ENCODE data around the gene CELSR1. TPM values are rescaled to one million over a fixed set of nuclear protein-coding genes. Genes with fewer than 3 reads are reported as not detected.
"Not testable (repeated sequence)": the region's sequence is repeated elsewhere in the genome, so short reads cannot be mapped to it uniquely, and the experiment has no call there.

The CELSR1 gene
- total RNA-seq, 4 donors from 2014 or later, result 31.7 to 72.7 (median 54.1) TPM

DNA sequence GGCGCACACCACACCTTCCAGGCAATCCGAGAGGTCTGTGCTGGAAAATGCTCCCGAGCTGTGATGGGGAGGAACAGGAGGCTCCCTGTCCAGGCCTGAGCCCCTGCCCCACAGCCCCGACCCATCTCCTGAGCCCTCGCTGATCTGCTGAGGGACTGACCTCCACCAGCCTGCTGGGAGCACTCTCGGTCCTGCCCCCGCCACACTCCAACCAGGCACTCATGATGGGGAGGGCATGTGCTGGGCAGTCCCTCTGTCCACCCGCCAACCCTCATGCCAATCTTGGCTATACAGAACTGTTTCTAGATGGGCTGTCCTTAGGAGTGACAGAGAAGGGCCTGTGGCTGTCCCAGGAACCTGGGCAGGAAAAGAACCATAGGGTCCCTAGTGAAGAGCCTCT, 131.1 kb downstream of the CELSR1 start:
- TF ChIP-seq, protein P1, sequence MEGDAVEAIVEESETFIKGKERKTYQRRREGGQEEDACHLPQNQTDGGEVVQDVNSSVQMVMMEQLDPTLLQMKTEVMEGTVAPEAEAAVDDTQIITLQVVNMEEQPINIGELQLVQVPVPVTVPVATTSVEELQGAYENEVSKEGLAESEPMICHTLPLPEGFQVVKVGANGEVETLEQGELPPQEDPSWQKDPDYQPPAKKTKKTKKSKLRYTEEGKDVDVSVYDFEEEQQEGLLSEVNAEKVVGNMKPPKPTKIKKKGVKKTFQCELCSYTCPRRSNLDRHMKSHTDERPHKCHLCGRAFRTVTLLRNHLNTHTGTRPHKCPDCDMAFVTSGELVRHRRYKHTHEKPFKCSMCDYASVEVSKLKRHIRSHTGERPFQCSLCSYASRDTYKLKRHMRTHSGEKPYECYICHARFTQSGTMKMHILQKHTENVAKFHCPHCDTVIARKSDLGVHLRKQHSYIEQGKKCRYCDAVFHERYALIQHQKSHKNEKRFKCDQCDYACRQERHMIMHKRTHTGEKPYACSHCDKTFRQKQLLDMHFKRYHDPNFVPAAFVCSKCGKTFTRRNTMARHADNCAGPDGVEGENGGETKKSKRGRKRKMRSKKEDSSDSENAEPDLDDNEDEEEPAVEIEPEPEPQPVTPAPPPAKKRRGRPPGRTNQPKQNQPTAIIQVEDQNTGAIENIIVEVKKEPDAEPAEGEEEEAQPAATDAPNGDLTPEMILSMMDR (IDR thresholded peaks at IDR 0.05), result no peak
- TF ChIP-seq POLR2A (IDR thresholded peaks at IDR 0.05), result no peak
- WGBS, 2 donors, result 69 to 94% methylated on average over 2 to 8 of the region's 8 CpGs
- no peak overlapping the region for H3K4me3 ChIP-seq (ENCODE audit: low read depth, poor library complexity, severe bottlenecking)
- intact Hi-C loops (cut with DNase I; ENCODE audit: low total_unique reads), result no loop called here
- DNase-seq (ENCODE audit: low spot score in 2 of 2), result no peak

DNA sequence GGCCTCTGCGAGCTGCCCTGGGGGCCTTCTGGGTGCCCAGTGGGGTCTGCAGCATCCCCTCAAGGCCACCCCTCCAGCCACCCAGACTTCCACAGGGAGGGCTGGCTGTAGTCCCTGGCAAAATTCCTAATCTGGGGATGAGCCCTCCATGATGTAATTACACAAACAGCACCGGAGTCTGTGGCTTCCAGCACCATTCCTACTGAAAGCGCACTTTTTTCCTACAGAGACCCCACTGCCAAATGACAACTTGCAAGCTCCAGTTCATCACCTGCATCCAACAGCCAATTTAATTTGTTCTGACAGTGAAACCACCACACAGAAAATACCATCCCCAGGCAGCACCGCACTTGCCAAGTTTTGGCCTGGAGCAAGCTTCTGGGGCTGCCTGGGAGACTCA, 131.5 kb downstream of the CELSR1 start:
- 73 to 74% methylated on average over 4 of the region's 4 CpGs for WGBS, 2 donors
- H3K4me3 ChIP-seq (ENCODE audit: low read depth, poor library complexity, severe bottlenecking), result no peak overlapping the region
- DNase-seq (ENCODE audit: low spot score in 2 of 2), result no peak
- intact Hi-C loops (cut with DNase I; ENCODE audit: low total_unique reads), result no loop called here
- no peak for TF ChIP-seq POLR2A (IDR thresholded peaks at IDR 0.05)
- TF ChIP-seq, protein P1 (IDR thresholded peaks at IDR 0.05), result no peak

DNA sequence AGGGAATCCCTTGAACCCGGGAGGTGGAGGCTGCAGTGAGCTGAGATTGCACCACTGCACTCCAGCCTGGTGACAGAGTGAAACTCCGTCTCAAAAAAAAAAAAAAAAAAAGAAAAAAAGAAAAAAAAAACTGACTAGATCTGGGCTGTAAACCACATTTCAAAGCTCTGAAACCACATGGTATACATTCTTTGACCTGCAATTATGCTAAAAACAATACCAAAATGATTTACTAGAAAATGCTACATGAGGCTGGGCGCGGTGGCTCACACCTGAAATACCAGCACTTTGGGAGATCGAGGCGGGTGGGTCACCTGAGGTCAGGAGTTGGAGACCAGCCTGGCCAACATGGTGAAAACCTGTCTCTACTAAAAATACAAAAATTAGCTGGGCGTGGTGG, 133.5 kb downstream of the CELSR1 start:
- intact Hi-C loops (cut with DNase I; ENCODE audit: low total_unique reads); DNase-seq (ENCODE audit: low spot score in 2 of 2); H3K4me3 ChIP-seq (ENCODE audit: low read depth, poor library complexity, severe bottlenecking): not testable (repeated sequence)
- 80 to 85% methylated on average over 7 of the region's 7 CpGs for WGBS, 2 donors

DNA sequence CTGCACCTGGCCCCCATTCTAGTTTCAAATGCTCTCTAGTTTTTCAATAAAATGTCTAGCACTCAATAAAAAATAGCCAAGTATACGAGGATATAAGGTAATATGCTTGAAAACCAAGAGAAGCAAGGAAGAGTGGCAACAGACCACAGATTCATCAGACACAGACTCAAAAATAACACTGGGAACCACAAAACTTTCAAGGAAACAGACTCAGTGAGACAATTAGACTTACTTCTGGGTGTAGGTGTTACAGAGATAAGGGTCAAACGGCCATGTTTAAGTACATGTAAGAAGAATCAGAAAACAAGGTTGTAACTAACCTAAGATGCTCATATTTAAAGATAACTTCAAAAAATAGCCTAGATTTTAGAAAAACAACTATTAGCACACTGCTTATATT, 134.9 kb downstream of the CELSR1 start:
- DNase-seq (ENCODE audit: low spot score in 2 of 2), result no peak
- no peak for TF ChIP-seq POLR2A (IDR thresholded peaks at IDR 0.05)
- TF ChIP-seq, protein P1 (IDR thresholded peaks at IDR 0.05), result no peak
- WGBS, 2 donors, result 78 to 84% methylated on average over 2 of the region's 2 CpGs
- intact Hi-C loops (cut with DNase I; ENCODE audit: low total_unique reads), result no loop called here
- no peak overlapping the region for H3K4me3 ChIP-seq (ENCODE audit: low read depth, poor library complexity, severe bottlenecking)

DNA sequence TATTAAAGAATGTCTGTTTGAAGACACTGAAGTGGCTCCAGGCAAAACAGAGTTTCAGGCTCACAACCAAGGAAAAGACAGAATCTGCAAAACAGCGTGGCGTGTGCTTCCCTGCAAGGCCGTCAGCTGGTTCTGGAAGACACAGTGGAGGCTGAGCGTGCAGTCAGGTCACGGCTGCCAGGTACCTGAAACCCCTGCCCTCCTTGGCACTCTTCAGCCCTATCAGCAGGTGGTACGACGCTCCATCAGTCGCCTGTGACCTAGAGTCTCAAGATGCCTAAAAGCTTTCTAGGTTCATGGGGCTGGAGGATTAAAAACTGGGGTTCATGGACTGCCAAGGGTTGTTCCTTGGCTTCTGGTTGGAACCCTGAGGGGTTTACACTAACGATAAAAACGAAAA, 136.1 kb downstream of the CELSR1 start:
- H3K4me3 ChIP-seq (ENCODE audit: low read depth, poor library complexity, severe bottlenecking), result no peak overlapping the region
- DNase-seq (ENCODE audit: low spot score in 2 of 2), result no peak
- 84 to 85% methylated on average over 10 of the region's 10 CpGs for WGBS, 2 donors
- intact Hi-C loops (cut with DNase I; ENCODE audit: low total_unique reads), result no loop called here
- TF ChIP-seq, protein P1 (IDR thresholded peaks at IDR 0.05), result no peak
- TF ChIP-seq POLR2A (IDR thresholded peaks at IDR 0.05), result no peak

DNA sequence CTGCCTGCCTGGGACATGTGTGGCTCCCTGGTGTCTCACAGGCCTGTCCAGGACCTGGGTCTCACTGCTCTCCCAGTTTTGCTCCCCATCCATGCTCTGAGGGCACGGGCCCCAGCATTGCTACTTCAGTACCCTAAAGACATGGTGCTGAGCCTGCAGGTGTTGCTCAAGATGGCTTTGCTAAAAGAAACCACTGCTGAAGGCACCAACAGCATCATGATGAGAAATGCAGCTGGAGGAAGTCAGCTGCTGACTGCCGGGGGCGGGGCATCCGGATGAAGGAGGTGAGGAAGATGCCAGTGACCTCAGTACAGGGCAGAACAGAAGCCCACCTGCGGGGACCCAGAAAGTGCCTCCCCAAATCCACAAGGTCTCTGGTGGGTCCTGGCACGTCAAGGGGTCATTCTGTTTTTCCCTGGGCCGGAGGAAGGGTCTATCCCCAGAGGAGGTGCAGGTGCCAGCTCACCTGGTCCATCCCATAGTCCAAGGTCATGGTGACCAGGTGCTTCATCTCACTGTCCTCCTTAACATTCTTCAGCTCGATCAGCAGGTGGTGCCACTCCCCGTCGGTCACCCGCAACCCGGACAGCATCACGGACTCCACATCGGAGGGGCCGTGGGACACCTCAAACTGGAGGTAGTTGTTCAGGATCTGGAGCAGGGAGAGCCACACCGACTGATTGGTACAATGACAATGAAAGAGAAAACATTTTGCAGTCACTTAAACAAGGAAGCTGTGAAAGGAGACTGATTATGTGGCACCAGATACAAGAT, 138.0 kb downstream of the CELSR1 start:
- 88 to 90% methylated on average over 15 to 16 of the region's 16 CpGs for WGBS, 2 donors
- intact Hi-C loops (cut with DNase I; ENCODE audit: low total_unique reads), result no loop called here
- no peak for DNase-seq (ENCODE audit: low spot score in 2 of 2)
- no peak overlapping the region for H3K4me3 ChIP-seq (ENCODE audit: low read depth, poor library complexity, severe bottlenecking)
- TF ChIP-seq, protein P1 (IDR thresholded peaks at IDR 0.05), result no peak
- TF ChIP-seq POLR2A (IDR thresholded peaks at IDR 0.05), result no peak

Measured in lower leg skin (tissue), 4 donors.